GM19438 (cell line): ENCODE measurements around the gene AGPAT3.

Experiments
- ATAC-seq: cut with Tn5 transposase; IDR thresholded peaks from one replicate; pipeline ENCODE4 v1.9.1; 2021; ENCODE audit warnings: low read depth; ENCODE audit not compliant: unreplicated experiment

Gene AGPAT3

GRCh38 chr21:43987509-43987908 is 122.5 kb downstream of the AGPAT3 start:
- ATAC-seq, result no peak

- no peak for ATAC-seq
Observed at GRCh38 chr21:43988016-43988415, 123.0 kb downstream of the AGPAT3 start.

GRCh38 chr21:43988506-43989230 is 123.6 kb downstream of the AGPAT3 start:
- no peak for ATAC-seq

- no peak for ATAC-seq
Observed at GRCh38 chr21:43989401-43989800, 124.4 kb downstream of the AGPAT3 start.

GRCh38 chr21:43991447-43991991 is 126.5 kb downstream of the AGPAT3 start:
- ATAC-seq, result no peak

- ATAC-seq, result no peak
Observed at GRCh38 chr21:43992121-43992520, 127.1 kb downstream of the AGPAT3 start.

GRCh38 chr21:43993420-43993934 is 128.5 kb downstream of the AGPAT3 start:
- no peak for ATAC-seq

GRCh38 chr21:43994085-43994484 is 129.1 kb downstream of the AGPAT3 start:
- no peak for ATAC-seq

GRCh38 chr21:43994646-43995045 is 129.6 kb downstream of the AGPAT3 start:
- ATAC-seq, result no peak

- no peak for ATAC-seq
Observed at GRCh38 chr21:43995521-43996105, 130.6 kb downstream of the AGPAT3 start.

- ATAC-seq, result no peak
Observed at GRCh38 chr21:43997766-43998742, 133.0 kb downstream of the AGPAT3 start.

- no peak for ATAC-seq
Observed at GRCh38 chr21:44000360-44000759, 135.3 kb downstream of the AGPAT3 start.

GRCh38 chr21:44002511-44002910 is 137.5 kb downstream of the AGPAT3 start:
- no peak for ATAC-seq

- ATAC-seq, result no peak
Observed at GRCh38 chr21:44003307-44003966, 138.4 kb downstream of the AGPAT3 start.

GRCh38 chr21:44005071-44005470 is 140.0 kb downstream of the AGPAT3 start:
- ATAC-seq, result no peak

GRCh38 chr21:44005593-44005992 is 140.6 kb downstream of the AGPAT3 start:
- ATAC-seq, result no peak

GRCh38 chr21:44006017-44006619 is 141.1 kb downstream of the AGPAT3 start:
- ATAC-seq, result no peak

- no peak for ATAC-seq
Observed at GRCh38 chr21:44006656-44007055, 141.6 kb downstream of the AGPAT3 start.

- no peak for ATAC-seq
Observed at GRCh38 chr21:44010429-44010828, 145.4 kb downstream of the AGPAT3 start.

- no peak for ATAC-seq
Observed at GRCh38 chr21:44011123-44011522, 146.1 kb downstream of the AGPAT3 start.
